UCSD-AML1 (cell line): ENCODE measurements around the gene EIF4A2.
"Not testable (repeated sequence)": the region's sequence is repeated elsewhere in the genome, so short reads cannot be mapped to it uniquely, and the experiment has no call there.

Source experiments
- DNase-seq: peaks from one replicate; lab custom pipeline; 2025; ENCODE audit not compliant: unreplicated experiment; lab: John Stamatoyannopoulos, UW

EIF4A2 gene

GRCh38 chr3:186784820-186785494, 1.6 kb downstream of the EIF4A2 start:
- no peak for DNase-seq

- DNase-seq, result no peak
Observed at GRCh38 chr3:186785495-186786018, 2.2 kb downstream of the EIF4A2 start.

- no peak for DNase-seq
Observed at GRCh38 chr3:186786922-186787321, 3.5 kb downstream of the EIF4A2 start.

GRCh38 chr3:186787642-186788481, 4.5 kb downstream of the EIF4A2 start:
- DNase-seq, result no peak

GRCh38 chr3:186788482-186789370, 5.3 kb downstream of the EIF4A2 start:
- DNase-seq, result no peak

- no peak for DNase-seq
Observed at GRCh38 chr3:186789554-186790260, 6.3 kb downstream of the EIF4A2 start.

GRCh38 chr3:186790261-186790981, 7.0 kb downstream of the EIF4A2 start:
- DNase-seq, result no peak

GRCh38 chr3:186798239-186798874, 15.0 kb downstream of the EIF4A2 start:
- no peak for DNase-seq

- no peak for DNase-seq
Observed at GRCh38 chr3:186800285-186800684, 16.9 kb downstream of the EIF4A2 start.

GRCh38 chr3:186802701-186803100, 19.3 kb downstream of the EIF4A2 start:
- no peak for DNase-seq

GRCh38 chr3:186803447-186803846, 20.1 kb downstream of the EIF4A2 start:
- DNase-seq, result not testable (repeated sequence)

- DNase-seq, result peak; percentile 84
Observed at GRCh38 chr3:186806089-186807055, 23.0 kb downstream of the EIF4A2 start, which contains the start of gene RFC4. TSS of gene RFC4 (minus strand) at chr3:186806482. CDS start at chr3:186804713, 1,769 bp downstream.

- DNase-seq, result no peak
Observed at GRCh38 chr3:186807231-186807630, 23.9 kb downstream of the EIF4A2 start.

GRCh38 chr3:186810336-186810996, 27.1 kb downstream of the EIF4A2 start:
- no peak for DNase-seq

GRCh38 chr3:186811313-186811712, 27.9 kb downstream of the EIF4A2 start:
- not testable (repeated sequence) for DNase-seq

GRCh38 chr3:186814100-186814499, 30.7 kb downstream of the EIF4A2 start:
- no peak for DNase-seq

GRCh38 chr3:186815435-186815834, 32.1 kb downstream of the EIF4A2 start:
- DNase-seq, result no peak

GRCh38 chr3:186818516-186818915, 35.1 kb downstream of the EIF4A2 start:
- DNase-seq, result no peak
